GM18505 (cell line): ENCODE data around the gene DAPK1.

Experiments
- ATAC-seq: cut with Tn5 transposase; IDR thresholded peaks from one replicate; pipeline ENCODE4 v1.9.1; 2021; ENCODE audit not compliant: unreplicated experiment
- POLR2A ChIP-seq: IDR thresholded peaks from 4 replicates; pipeline ENCODE4 v1.6.1; 2011; ENCODE audit warnings: borderline replicate concordance; ENCODE audit not compliant: insufficient read depth, insufficient read length; ENCODE audit errors: extremely low read depth

Gene DAPK1

DNA sequence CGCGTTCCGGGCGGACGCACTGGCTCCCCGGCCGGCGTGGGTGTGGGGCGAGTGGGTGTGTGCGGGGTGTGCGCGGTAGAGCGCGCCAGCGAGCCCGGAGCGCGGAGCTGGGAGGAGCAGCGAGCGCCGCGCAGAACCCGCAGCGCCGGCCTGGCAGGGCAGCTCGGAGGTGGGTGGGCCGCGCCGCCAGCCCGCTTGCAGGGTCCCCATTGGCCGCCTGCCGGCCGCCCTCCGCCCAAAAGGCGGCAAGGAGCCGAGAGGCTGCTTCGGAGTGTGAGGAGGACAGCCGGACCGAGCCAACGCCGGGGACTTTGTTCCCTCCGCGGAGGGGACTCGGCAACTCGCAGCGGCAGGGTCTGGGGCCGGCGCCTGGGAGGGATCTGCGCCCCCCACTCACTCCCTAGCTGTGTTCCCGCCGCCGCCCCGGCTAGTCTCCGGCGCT is at the start of gene DAPK1:
TSS of gene DAPK1 (plus strand) at position 264 of the 442 bp plus-strand sequence. CDS start 1,211 bp downstream, outside the sequence.
- peak; percentile 63 for ATAC-seq
- peak; percentile 69 for TF ChIP-seq POLR2A

GRCh38 chr9:87451149-87451548 is 46.5 kb upstream of the DAPK1 start:
- no peak for ATAC-seq
- TF ChIP-seq POLR2A: no peak

DNA sequence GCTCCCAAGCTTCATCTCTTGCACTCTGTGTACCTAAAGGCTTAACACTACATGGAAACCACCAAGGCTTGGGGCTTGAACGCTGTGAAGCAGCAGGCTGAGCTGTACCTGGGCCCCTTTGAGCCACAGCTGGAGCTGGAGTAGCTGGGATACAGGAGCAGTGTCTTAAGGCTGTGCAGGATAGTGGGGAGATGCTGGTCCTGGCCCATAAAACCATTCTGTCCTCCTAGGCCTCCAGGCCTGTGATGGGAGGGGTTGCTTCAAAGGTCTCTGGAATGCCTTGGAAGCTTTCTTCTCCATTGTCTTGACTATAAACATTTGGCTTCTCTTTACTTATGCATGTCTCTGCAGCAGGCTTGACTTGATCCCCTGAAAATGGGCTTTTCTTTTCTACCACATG is 42.3 kb upstream of the DAPK1 start:
- no peak for ATAC-seq
- no peak for TF ChIP-seq POLR2A

GRCh38 chr9:87461256-87461655 is 36.4 kb upstream of the DAPK1 start:
- TF ChIP-seq POLR2A: no peak
- no peak for ATAC-seq

DNA sequence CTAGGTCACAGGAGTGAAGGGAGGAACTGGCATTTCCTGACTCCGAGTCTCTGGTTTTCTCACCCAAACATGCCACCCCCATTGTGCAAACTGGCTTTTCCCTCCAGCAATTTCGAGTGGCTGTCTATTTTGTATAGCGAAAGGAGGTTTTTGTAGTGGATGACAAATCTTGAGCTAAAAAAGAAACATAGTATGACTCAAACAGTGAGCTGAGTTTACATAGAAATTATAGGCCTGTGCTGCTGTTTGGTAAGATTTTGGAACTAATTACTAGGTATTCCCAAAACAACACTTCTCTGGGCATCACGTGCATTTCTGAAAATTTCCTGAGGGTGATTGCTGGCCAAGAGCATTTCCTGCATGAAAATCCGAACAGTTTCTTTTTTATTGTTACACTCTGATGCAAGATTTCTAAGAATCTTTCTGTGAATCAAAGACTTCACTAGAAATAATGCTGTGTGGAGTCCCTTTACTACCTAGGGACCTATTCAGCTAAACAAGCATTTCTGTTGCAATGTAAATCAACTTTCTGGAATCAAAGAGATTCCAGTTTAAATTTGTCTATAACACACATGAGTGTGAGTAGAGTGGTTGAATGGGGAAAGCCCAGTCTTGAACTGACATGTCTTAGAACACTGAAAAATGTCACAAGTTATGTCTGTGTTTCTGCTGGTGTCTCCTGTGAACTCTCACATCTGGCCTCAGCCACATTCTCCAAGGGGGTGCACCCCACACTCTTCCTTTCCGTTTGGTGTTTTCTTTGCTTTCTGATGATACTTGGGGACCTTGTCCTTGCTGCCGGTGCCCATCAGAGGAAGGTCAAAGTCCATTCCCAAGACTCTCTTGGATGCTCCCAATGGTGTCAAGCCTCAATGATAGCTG is 33.3 kb upstream of the DAPK1 start:
- ATAC-seq: peak; percentile 54
- TF ChIP-seq POLR2A: no peak

DNA sequence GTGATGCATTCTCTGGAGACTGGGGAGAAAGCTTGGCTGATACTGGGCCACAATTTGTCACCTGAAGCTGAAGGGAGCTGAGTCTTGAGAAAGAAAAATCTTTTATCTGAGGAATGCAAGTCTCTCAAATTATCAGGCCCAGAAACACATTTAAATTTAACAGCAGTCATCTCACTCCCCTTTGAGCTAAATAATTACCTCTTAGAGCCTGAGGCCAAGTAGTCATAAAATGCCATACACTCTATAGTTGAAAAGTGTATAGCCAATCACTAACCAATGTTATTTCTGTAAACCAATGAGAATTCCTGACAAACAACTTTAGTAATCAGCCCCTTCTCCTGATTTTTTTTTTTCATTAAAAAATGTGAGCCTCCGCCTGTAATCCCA is 32.7 kb upstream of the DAPK1 start:
- TF ChIP-seq POLR2A: no peak
- ATAC-seq: no peak

DNA sequence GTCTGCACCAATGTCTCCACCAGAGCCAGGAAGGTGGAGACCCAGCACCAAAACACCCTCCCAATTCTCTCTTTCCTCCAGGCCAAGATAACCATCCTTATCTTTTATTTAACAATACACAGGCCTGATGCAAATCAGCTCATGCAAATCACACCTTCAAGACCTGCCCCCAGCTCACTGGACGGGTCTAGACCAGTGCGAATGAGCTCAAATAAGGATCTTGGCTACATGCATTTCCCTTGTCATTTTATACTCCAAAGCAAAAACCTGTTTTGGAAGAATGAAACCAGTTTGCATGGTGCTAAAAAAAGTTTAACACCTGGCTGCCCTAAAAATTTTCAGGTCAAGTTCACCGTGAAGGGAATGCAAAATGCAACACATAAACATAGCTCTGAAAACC is 31.9 kb upstream of the DAPK1 start:
- TF ChIP-seq POLR2A: no peak

DNA sequence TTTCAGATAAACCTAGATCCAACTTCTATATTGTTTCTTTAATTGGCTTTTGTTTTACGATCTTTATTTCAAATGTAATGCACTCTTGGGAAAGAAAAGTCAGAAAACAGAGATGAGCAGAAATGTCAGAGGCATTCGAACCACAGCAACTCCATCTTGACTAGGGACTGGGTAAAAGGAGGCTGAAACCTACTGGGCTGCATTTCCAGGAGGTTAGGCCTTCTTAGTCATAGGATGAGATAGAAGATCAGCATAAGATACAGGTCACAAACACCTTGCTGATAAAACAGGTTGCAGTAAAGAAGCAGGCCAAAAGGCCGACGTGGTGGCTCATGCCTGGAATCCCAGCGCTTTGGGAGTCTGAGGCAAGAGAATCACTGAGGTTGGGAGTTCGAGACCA is 30.5 kb upstream of the DAPK1 start:
- no peak for ATAC-seq
- no peak for TF ChIP-seq POLR2A

More for the DNA sequence above, 31.9 kb upstream of the DAPK1 start:
- ATAC-seq: no peak

GRCh38 chr9:87469793-87470465 is 27.7 kb upstream of the DAPK1 start:
- no peak for TF ChIP-seq POLR2A
- ATAC-seq: no peak

DNA sequence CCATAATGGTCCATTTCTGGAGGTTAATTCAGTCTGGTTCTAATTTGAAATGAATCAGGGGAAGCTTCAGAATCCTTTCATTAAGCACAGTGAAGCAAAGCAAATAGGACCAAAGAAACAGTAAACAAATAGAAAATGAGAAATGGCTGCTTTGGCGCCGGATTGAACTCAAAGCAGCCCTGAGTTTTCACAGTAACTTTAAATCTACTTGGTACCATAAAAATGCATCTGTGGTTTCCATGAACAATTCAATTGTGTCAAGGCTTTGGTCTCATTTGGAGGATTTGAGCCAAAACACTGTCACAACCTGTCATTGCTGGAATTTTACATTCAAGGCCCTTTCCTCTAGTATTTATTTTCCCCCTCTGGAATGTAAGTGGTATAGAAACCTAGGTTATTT is 25.9 kb upstream of the DAPK1 start:
- TF ChIP-seq POLR2A: no peak
- ATAC-seq: no peak

- ATAC-seq: no peak
- no peak for TF ChIP-seq POLR2A
Measured at GRCh38 chr9:87475463-87475862, 22.2 kb upstream of the DAPK1 start.

GRCh38 chr9:87478226-87478992 is 19.3 kb upstream of the DAPK1 start:
- TF ChIP-seq POLR2A: no peak
- no peak for ATAC-seq

- peak; percentile 87 for ATAC-seq
- no peak for TF ChIP-seq POLR2A
Measured at GRCh38 chr9:87479801-87480201, 17.9 kb upstream of the DAPK1 start.
